IMR-90 (cell line): ENCODE data around the gene LRRK2. TPM values are rescaled to one million over a fixed set of nuclear protein-coding genes. Genes with fewer than 3 reads are reported as not detected.

ENCODE experiments used
- ATAC-seq: fragments of 200-7000 bp; cut with Tn5 transposase; 2 replicates; pipeline ENCODE4 v1.9.1; 2020; ENCODE audit warnings: low read depth, mild to moderate bottlenecking, moderate library complexity
- BruUV-seq: library from RNA; stranded (reverse); fragments of 400-500 nt; replicated peaks from 2 replicates; lab custom pipeline; 2021; lab: Mats Ljungman, UMichigan
- CTCF ChIA-PET: fragments of 300-600 bp; formaldehyde crosslinking; extraction: SDS; loops from one replicate; lab custom pipeline; 2021; ENCODE audit warnings: antibody characterized with exemption; lab: Yijun Ruan, JAX
- POLR2A ChIA-PET: fragments of 300-600 bp; sonication (Branson Sonifier 250); formaldehyde crosslinking; loops from one replicate; lab custom pipeline; 2022; ENCODE audit warnings: antibody characterized with exemption; ENCODE audit not compliant: unreplicated experiment; lab: Charles Lee
- DNase-seq: peaks from one replicate; pipeline ENCODE4 v3.0.0; 2013
- H2AFZ ChIP-seq: replicated peaks from 2 replicates; pipeline ENCODE3; 2013; ENCODE audit warnings: low read length, mild to moderate bottlenecking; ENCODE audit not compliant: poor library complexity
- H2AK5ac ChIP-seq: 2 replicates; pipeline ENCODE4 v1.6.1; 2013; ENCODE audit warnings: low read depth, low read length, inconsistent platforms
- H2AK9ac ChIP-seq: replicated peaks from 2 replicates; pipeline ENCODE3; 2013; ENCODE audit warnings: mild to moderate bottlenecking, low read depth, low read length, moderate library complexity; ENCODE audit not compliant: poor library complexity
- H2BK120ac ChIP-seq: 2 replicates; pipeline ENCODE4 v1.6.1; 2013; ENCODE audit warnings: low read depth, low read length, inconsistent platforms
- H2BK15ac ChIP-seq: 3 replicates; pipeline ENCODE4 v1.6.1; 2013; ENCODE audit warnings: low read depth, low read length, inconsistent platforms
- H2BK20ac ChIP-seq: 2 replicates; pipeline ENCODE4 v1.6.1; 2013; ENCODE audit warnings: low read depth, mild to moderate bottlenecking, inconsistent platforms, low read length, moderate library complexity
- H2BK5ac ChIP-seq: 2 replicates; pipeline ENCODE4 v1.6.1; 2013; ENCODE audit warnings: mild to moderate bottlenecking, low read depth, low read length, inconsistent platforms; ENCODE audit not compliant: poor library complexity, severe bottlenecking
- H3K14ac ChIP-seq: replicated peaks from 2 replicates; pipeline ENCODE4 v1.6.1; 2013; ENCODE audit warnings: low read depth, low read length, inconsistent platforms
- H3K18ac ChIP-seq: 2 replicates; pipeline ENCODE4 v1.6.1; 2013; ENCODE audit warnings: low read depth, low read length, control low read depth
- H3K23ac ChIP-seq: 2 replicates; pipeline ENCODE4 v1.6.1; 2013; ENCODE audit warnings: low read depth, low read length, inconsistent platforms
- H3K27ac ChIP-seq: 2 replicates; pipeline ENCODE4 v1.5.1; 2013; ENCODE audit warnings: mild to moderate bottlenecking, control low read depth, low read length; ENCODE audit not compliant: insufficient read depth
- H3K27me3 ChIP-seq: 2 replicates; pipeline ENCODE4 v1.6.1; 2013; ENCODE audit warnings: low read length; ENCODE audit not compliant: control insufficient read depth, insufficient read depth
- H3K36me3 ChIP-seq: 2 replicates; pipeline ENCODE4 v1.6.1; 2013; ENCODE audit warnings: low read length, mixed read lengths; ENCODE audit not compliant: control insufficient read depth, insufficient read depth
- H3K4ac ChIP-seq: 2 replicates; pipeline ENCODE4 v1.6.1; 2013; ENCODE audit warnings: low read depth, low read length, inconsistent platforms
- H3K4me1 ChIP-seq: 2 replicates; pipeline ENCODE4 v1.6.1; 2013; ENCODE audit warnings: low read length, mixed read lengths; ENCODE audit not compliant: control insufficient read depth, insufficient read depth
- H3K4me2 ChIP-seq: 2 replicates; pipeline ENCODE4 v1.6.1; 2013; ENCODE audit warnings: low read depth, mild to moderate bottlenecking, control low read depth, low read length, moderate library complexity
- H3K4me3 ChIP-seq: 2 replicates; pipeline ENCODE4 v1.5.1; 2013; ENCODE audit warnings: low read depth, mild to moderate bottlenecking, control low read depth, low read length, moderate library complexity; ENCODE audit not compliant: insufficient read depth
- H3K56ac ChIP-seq: 2 replicates; pipeline ENCODE4 v1.6.1; 2013; ENCODE audit warnings: low read length, inconsistent platforms; ENCODE audit not compliant: insufficient read depth; ENCODE audit errors: extremely low read depth
- H3K79me1 ChIP-seq, 2 experiments: 2 replicates each; pipeline ENCODE4 v1.6.1; 2013; ENCODE audit warnings: low read length in 2 of 2, inconsistent platforms in 1 of 2, low read depth in 1 of 2
- H3K9ac ChIP-seq: 2 replicates; pipeline ENCODE4 v1.6.1; 2013; ENCODE audit warnings: low read depth, low read length, control low read depth
- H3K9me1 ChIP-seq: 2 replicates; pipeline ENCODE4 v1.6.1; 2013; ENCODE audit warnings: low read length, inconsistent platforms; ENCODE audit not compliant: insufficient read depth
- H3K9me3 ChIP-seq: 2 replicates; pipeline ENCODE4 v1.6.1; 2013; ENCODE audit warnings: low read length; ENCODE audit not compliant: control insufficient read depth, insufficient read depth
- H4K20me1 ChIP-seq: 2 replicates; pipeline ENCODE4 v1.6.1; 2013; ENCODE audit warnings: low read length, inconsistent platforms; ENCODE audit not compliant: insufficient read depth
- H4K5ac ChIP-seq: 2 replicates; pipeline ENCODE4 v1.6.1; 2013; ENCODE audit warnings: mild to moderate bottlenecking, low read depth, low read length, control low read depth
- H4K8ac ChIP-seq, 2 experiments: 2 replicates each; pipeline ENCODE4 v1.6.1; 2013; ENCODE audit warnings: low read depth in 2 of 2, low read length in 2 of 2, control low read depth in 1 of 2, inconsistent platforms in 1 of 2
- H4K91ac ChIP-seq: 2 replicates; pipeline ENCODE4 v1.6.1; 2013; ENCODE audit warnings: low read depth, low read length, inconsistent platforms; ENCODE audit not compliant: insufficient read depth
- CEBPB ChIP-seq: IDR thresholded peaks from 2 replicates; pipeline ENCODE4 v1.6.1; 2012; ENCODE audit warnings: low read depth, low read length, improper control_type of control experiment
- CHD1 ChIP-seq: IDR thresholded peaks from 2 replicates; pipeline ENCODE4 v1.6.1; 2012; ENCODE audit warnings: low read depth, low read length, improper control_type of control experiment
- FOS ChIP-seq: fragments of 150-350 bp; IDR thresholded peaks from 2 replicates; pipeline ENCODE4 v1.6.1; 2016; ENCODE audit warnings: low read depth, low read length
- MAFK ChIP-seq: IDR thresholded peaks from 2 replicates; pipeline ENCODE4 v1.6.1; 2012; ENCODE audit warnings: low read depth, low read length, improper control_type of control experiment
- MAZ ChIP-seq: IDR thresholded peaks from 2 replicates; pipeline ENCODE4 v1.6.1; 2012; ENCODE audit warnings: low read depth, mild to moderate bottlenecking, low read length, improper control_type of control experiment, moderate library complexity, borderline replicate concordance
- MXI1 ChIP-seq: IDR thresholded peaks from 2 replicates; pipeline ENCODE4 v1.6.1; 2012; ENCODE audit warnings: low read depth, mild to moderate bottlenecking, low read length, moderate library complexity, borderline replicate concordance
- NFE2L2 ChIP-seq: fragments of 150-350 bp; IDR thresholded peaks from 2 replicates; pipeline ENCODE4 v1.6.1; 2016; ENCODE audit warnings: low read depth, mild to moderate bottlenecking, low read length
- POLR2A ChIP-seq: IDR thresholded peaks from 2 replicates; pipeline ENCODE4 v1.6.1; 2012; ENCODE audit warnings: mild to moderate bottlenecking, low read depth, low read length
- RAD21 ChIP-seq: IDR thresholded peaks from 2 replicates; pipeline ENCODE4 v1.6.1; 2012; ENCODE audit warnings: low read length, improper control_type of control experiment
- RCOR1 ChIP-seq: IDR thresholded peaks from 2 replicates; pipeline ENCODE4 v1.6.1; 2012; ENCODE audit warnings: mild to moderate bottlenecking, low read length, improper control_type of control experiment; ENCODE audit not compliant: insufficient replicate concordance
- SMC3 ChIP-seq: fragments of 150-350 bp; IDR thresholded peaks from 2 replicates; pipeline ENCODE4 v1.6.1; 2016; ENCODE audit warnings: low read depth, mild to moderate bottlenecking, antibody characterized with exemption, low read length, moderate library complexity
- WGBS, 2 experiments: methylation state at CpG; one replicate each; pipeline versions ENCODE4 v1.1.5 to v1.1.7; 2013; ENCODE audit warnings: missing lambda C conversion rate in 2 of 2; ENCODE audit not compliant: insufficient read length in 1 of 2; ENCODE audit errors: extremely low coverage in 2 of 2; 5-methylcytosine and 5-hydroxymethylcytosine counted together
- dilution Hi-C: fragments of 300-500 bp; cut with HindIII; formaldehyde crosslinking; loops from one replicate; pipeline ENCODE4 v1.14.3; 2018; ENCODE audit warnings: low sequenced_read_pairs; ENCODE audit not compliant: unreplicated experiment
- in situ Hi-C: fragments of 300-500 bp; cut with MboI; formaldehyde crosslinking; loops from 3 replicates; pipeline ENCODE4 v1.14.3; 2019; ENCODE audit warnings: low sequenced_read_pairs, inconsistent platforms, mixed read lengths
- intact Hi-C: fragments of 100-400 bp; cut with micrococcal nuclease; formaldehyde crosslinking; loops from 2 replicates; pipeline ENCODE4 v1.10.0; 2022
- polyA plus RNA-seq, 3 experiments: library from polyadenylated mRNA; depleted of rRNA; stranded (reverse); fragments of >200 nt; gene quantifications; 2 replicates each; pipeline ENCODE4 v1.2.3, GENCODE V29; 2012; ENCODE audit warnings: low replicate concordance in 1 of 3
- total RNA-seq: library from RNA; depleted of rRNA; stranded (reverse); fragments of >200 nt; gene quantifications from 2 replicates; pipeline ENCODE4 v1.2.3, GENCODE V29; 2012
- TF ChIP-seq, protein P1 (sequence below): fragments of 150-350 bp; IDR thresholded peaks from 2 replicates; pipeline ENCODE4 v1.6.1; 2017; ENCODE audit warnings: mild to moderate bottlenecking, antibody characterized with exemption, low read length, low read depth
- TF ChIP-seq, protein P2 (sequence below): conservative IDR thresholded peaks from 2 replicates; pipeline ENCODE4 v1.5.1; 2012; ENCODE audit warnings: mild to moderate bottlenecking, low read depth, low read length, improper control_type of control experiment

LRRK2 gene
- total and polyA plus RNA-seq, 2 of the 4 experiments (the other 2 are of a cell fraction): 0.17 to 0.54 TPM

GRCh38 chr12:40209886-40210285, 14.9 kb upstream of the LRRK2 start:
- POLR2A ChIA-PET: no interaction called here
- DNase-seq (no peak), ATAC-seq (no peak)
- Histone ChIP-seq H4K20me1 (no peaks in the 10 kb centered on the region), H4K5ac (no peak overlapping the region), H3K27me3 (no peaks in the 10 kb centered on the region), H2BK15ac (no peak overlapping the region), H3K14ac (no peak overlapping the region), H3K4me3 (no peak overlapping the region), H3K23ac (no peak overlapping the region), H3K4me1 (no peaks in the 10 kb centered on the region), H3K9ac (no peak overlapping the region), H3K56ac (no peak overlapping the region), H3K9me1 (no peaks in the 10 kb centered on the region), H3K18ac (no peak overlapping the region), H3K4me2 (no peak overlapping the region), H3K36me3 (no peaks in the 10 kb centered on the region), H3K27ac (no peak overlapping the region), H3K9me3 (no peaks in the 10 kb centered on the region), H3K79me1 (no peaks in the 10 kb centered on the region), H2AFZ (no peak overlapping the region), H4K8ac (no peak overlapping the region), H2AK9ac (no peak overlapping the region), H2BK20ac (no peak overlapping the region), H2BK120ac (no peak overlapping the region), H2BK5ac (no peak overlapping the region), H2AK5ac (no peak overlapping the region), H4K91ac (no peak overlapping the region), H3K4ac (no peak overlapping the region)
- dilution Hi-C loops: no loop called here
- CTCF ChIA-PET: no interaction called here
- BruUV-seq: no TSS peak
- no peak for TF ChIP-seq MAFK
- TF ChIP-seq POLR2A: no peak
- TF ChIP-seq, protein P1, sequence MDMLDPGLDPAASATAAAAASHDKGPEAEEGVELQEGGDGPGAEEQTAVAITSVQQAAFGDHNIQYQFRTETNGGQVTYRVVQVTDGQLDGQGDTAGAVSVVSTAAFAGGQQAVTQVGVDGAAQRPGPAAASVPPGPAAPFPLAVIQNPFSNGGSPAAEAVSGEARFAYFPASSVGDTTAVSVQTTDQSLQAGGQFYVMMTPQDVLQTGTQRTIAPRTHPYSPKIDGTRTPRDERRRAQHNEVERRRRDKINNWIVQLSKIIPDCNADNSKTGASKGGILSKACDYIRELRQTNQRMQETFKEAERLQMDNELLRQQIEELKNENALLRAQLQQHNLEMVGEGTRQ: no peak
- TF ChIP-seq CEBPB: no peak
- no peak for TF ChIP-seq RCOR1
- no peak for TF ChIP-seq MXI1
- TF ChIP-seq SMC3: no peak
- TF ChIP-seq MAZ: no peak
- no peak for TF ChIP-seq RAD21
- no peak for TF ChIP-seq CHD1
- TF ChIP-seq FOS: no peak
- TF ChIP-seq, protein P2, sequence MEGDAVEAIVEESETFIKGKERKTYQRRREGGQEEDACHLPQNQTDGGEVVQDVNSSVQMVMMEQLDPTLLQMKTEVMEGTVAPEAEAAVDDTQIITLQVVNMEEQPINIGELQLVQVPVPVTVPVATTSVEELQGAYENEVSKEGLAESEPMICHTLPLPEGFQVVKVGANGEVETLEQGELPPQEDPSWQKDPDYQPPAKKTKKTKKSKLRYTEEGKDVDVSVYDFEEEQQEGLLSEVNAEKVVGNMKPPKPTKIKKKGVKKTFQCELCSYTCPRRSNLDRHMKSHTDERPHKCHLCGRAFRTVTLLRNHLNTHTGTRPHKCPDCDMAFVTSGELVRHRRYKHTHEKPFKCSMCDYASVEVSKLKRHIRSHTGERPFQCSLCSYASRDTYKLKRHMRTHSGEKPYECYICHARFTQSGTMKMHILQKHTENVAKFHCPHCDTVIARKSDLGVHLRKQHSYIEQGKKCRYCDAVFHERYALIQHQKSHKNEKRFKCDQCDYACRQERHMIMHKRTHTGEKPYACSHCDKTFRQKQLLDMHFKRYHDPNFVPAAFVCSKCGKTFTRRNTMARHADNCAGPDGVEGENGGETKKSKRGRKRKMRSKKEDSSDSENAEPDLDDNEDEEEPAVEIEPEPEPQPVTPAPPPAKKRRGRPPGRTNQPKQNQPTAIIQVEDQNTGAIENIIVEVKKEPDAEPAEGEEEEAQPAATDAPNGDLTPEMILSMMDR: no peak
- TF ChIP-seq NFE2L2: no peak
- in situ Hi-C loops: no loop called here
- WGBS, 2 experiments: 100% methylated on average over 1 of the region's 4 CpGs; no CpG with 5 or more reads in 1 of the 2 experiments
- intact Hi-C loops: no loop called here
